HEK293T (cell line): ENCODE data around the gene PARM1.

ENCODE experiments used
- CTCF ChIA-PET: fragments of 350-600 bp; formaldehyde crosslinking; extraction: SDS; loops from one replicate; lab custom pipeline; 2021; ENCODE audit warnings: antibody characterized with exemption, inconsistent platforms; lab: Yijun Ruan, JAX
- POLR2A ChIA-PET: fragments of 350-600 bp; formaldehyde crosslinking; extraction: SDS; loops from one replicate; lab custom pipeline; 2020; ENCODE audit warnings: antibody characterized with exemption, inconsistent platforms; lab: Yijun Ruan, JAX
- DNase-seq: peaks from one replicate; pipeline ENCODE4 v3.0.0; 2012; ENCODE audit warnings: mixed read lengths; ENCODE audit errors: extremely low spot score
- ARNT ChIP-seq: fragments of 450-650 bp; IDR thresholded peaks from 2 replicates; pipeline ENCODE4 v1.6.1; 2017; ENCODE audit warnings: mild to moderate bottlenecking
- BHLHE40 ChIP-seq: fragments of 450-650 bp; IDR thresholded peaks from 2 replicates; pipeline ENCODE4 v1.6.1; 2016; ENCODE audit warnings: mild to moderate bottlenecking, moderate library complexity, borderline replicate concordance
- CTBP1 ChIP-seq: fragments of 450-650 bp; IDR thresholded peaks from 2 replicates; pipeline ENCODE4 v1.6.1; 2016; ENCODE audit warnings: borderline replicate concordance
- ELF4 ChIP-seq: fragments of 450-650 bp; IDR thresholded peaks from 2 replicates; pipeline ENCODE4 v1.6.1; 2017; ENCODE audit warnings: antibody characterized with exemption
- FOXA1 ChIP-seq: fragments of 450-650 bp; IDR thresholded peaks from 2 replicates; pipeline ENCODE4 v1.6.1; 2016; ENCODE audit warnings: mild to moderate bottlenecking
- FOXK2 ChIP-seq: fragments of 450-650 bp; IDR thresholded peaks from 2 replicates; pipeline ENCODE4 v1.6.1; 2016; ENCODE audit warnings: mild to moderate bottlenecking
- FOXM1 ChIP-seq: fragments of 450-650 bp; IDR thresholded peaks from 2 replicates; pipeline ENCODE4 v1.6.1; 2017; ENCODE audit warnings: mild to moderate bottlenecking, borderline replicate concordance
- HDGF ChIP-seq: fragments of 450-650 bp; IDR thresholded peaks from 2 replicates; pipeline ENCODE4 v1.6.1; 2017; ENCODE audit warnings: antibody characterized with exemption, borderline replicate concordance
- L3MBTL2 ChIP-seq: fragments of 450-650 bp; conservative IDR thresholded peaks from 2 replicates; pipeline ENCODE4 v1.6.1; 2016; ENCODE audit warnings: mild to moderate bottlenecking
- LEF1 ChIP-seq: fragments of 450-650 bp; IDR thresholded peaks from 2 replicates; pipeline ENCODE4 v1.6.1; 2017; ENCODE audit warnings: mild to moderate bottlenecking, borderline replicate concordance
- NFRKB ChIP-seq: fragments of 450-650 bp; IDR thresholded peaks from 2 replicates; pipeline ENCODE4 v1.6.1; 2016; ENCODE audit warnings: mild to moderate bottlenecking, moderate library complexity
- PKNOX1 ChIP-seq: fragments of 450-650 bp; IDR thresholded peaks from 2 replicates; pipeline ENCODE4 v1.6.1; 2016
- SP1 ChIP-seq: fragments of 450-650 bp; IDR thresholded peaks from 2 replicates; pipeline ENCODE4 v1.6.1; 2017
- SUZ12 ChIP-seq: fragments of 450-650 bp; IDR thresholded peaks from 2 replicates; pipeline ENCODE4 v1.6.1; 2016; ENCODE audit warnings: mild to moderate bottlenecking
- TARDBP ChIP-seq: fragments of 450-650 bp; IDR thresholded peaks from 2 replicates; pipeline ENCODE4 v1.6.1; 2016
- ZNF384 ChIP-seq: fragments of 450-650 bp; IDR thresholded peaks from 2 replicates; pipeline ENCODE4 v1.6.1; 2016

Gene PARM1

GRCh38 chr4:75035321-75035720 is 102.4 kb downstream of the PARM1 start:
- TF ChIP-seq BHLHE40 (no peak), PKNOX1 (no peak), ELF4 (no peak), FOXM1 (no peak), LEF1 (no peak), HDGF (no peak), L3MBTL2 (no peak), TARDBP (no peak), FOXK2 (no peak), CTBP1 (no peak), SP1 (no peak)
- CTCF ChIA-PET: no interaction called here
- POLR2A ChIA-PET: no interaction called here
- DNase-seq: no peak

- TF ChIP-seq FOXK2: no peak
- TF ChIP-seq ARNT: no peak
- TF ChIP-seq SUZ12: no peak
- TF ChIP-seq PKNOX1: no peak
- no peak for TF ChIP-seq LEF1
- TF ChIP-seq FOXA1: no peak
- TF ChIP-seq FOXM1: no peak
- TF ChIP-seq BHLHE40: no peak
- no peak for DNase-seq
- ChIA-PET CTCF (no interaction called here), POLR2A (no interaction called here)
Measured at GRCh38 chr4:75036046-75036830, 103.3 kb downstream of the PARM1 start.

- POLR2A ChIA-PET: no interaction called here
- CTCF ChIA-PET: no interaction called here
- no peak for DNase-seq
- no peak for TF ChIP-seq SP1
- TF ChIP-seq FOXA1: no peak
- TF ChIP-seq TARDBP: no peak
- TF ChIP-seq BHLHE40: no peak
- no peak for TF ChIP-seq CTBP1
- TF ChIP-seq FOXK2: no peak
- TF ChIP-seq FOXM1: no peak
- TF ChIP-seq PKNOX1: no peak
- no peak for TF ChIP-seq LEF1
- no peak for TF ChIP-seq ELF4
- TF ChIP-seq NFRKB: no peak
- TF ChIP-seq L3MBTL2: no peak
Measured at GRCh38 chr4:75037252-75037651, 104.3 kb downstream of the PARM1 start.

- CTCF ChIA-PET: no interaction called here
- no peak for DNase-seq
- TF ChIP-seq TARDBP (no peak), CTBP1 (no peak), SP1 (no peak), FOXM1 (no peak), ZNF384 (no peak), L3MBTL2 (no peak), FOXK2 (no peak), FOXA1 (no peak), NFRKB (no peak), BHLHE40 (no peak), PKNOX1 (no peak), SUZ12 (no peak), HDGF (no peak)
- POLR2A ChIA-PET: no interaction called here
Measured at GRCh38 chr4:75038376-75038775, 105.5 kb downstream of the PARM1 start.

GRCh38 chr4:75040703-75041102 is 107.8 kb downstream of the PARM1 start:
- no peak for DNase-seq
- TF ChIP-seq ARNT (no peak), ZNF384 (no peak), FOXK2 (no peak), BHLHE40 (no peak)
- ChIA-PET CTCF (no interaction called here), POLR2A (no interaction called here)

GRCh38 chr4:75042601-75043208 is 109.8 kb downstream of the PARM1 start:
- ChIA-PET CTCF (no interaction called here), POLR2A (no interaction called here)
- TF ChIP-seq PKNOX1 (no peak), FOXK2 (no peak), HDGF (no peak), L3MBTL2 (no peak), TARDBP (no peak), LEF1 (no peak), ZNF384 (no peak), ELF4 (no peak), SUZ12 (no peak), FOXM1 (no peak), SP1 (no peak)
- DNase-seq: no peak
